Neural progenitor cell (in vitro differentiated cells): ENCODE results near the gene INMT.

ENCODE experiments used
- EZH2 ChIP-seq: fragments of 200-600 bp; sonication (generic); IDR thresholded peaks from 2 replicates; pipeline ENCODE4 v1.6.1; 2017; ENCODE audit warnings: antibody characterized with exemption, mild to moderate bottlenecking, moderate library complexity
- TF ChIP-seq, protein P1 (sequence below): fragments of 200-600 bp; sonication (generic); IDR thresholded peaks from 2 replicates; pipeline ENCODE4 v1.5.1; 2017; ENCODE audit warnings: antibody characterized with exemption, mild to moderate bottlenecking

- TF ChIP-seq, protein P1, sequence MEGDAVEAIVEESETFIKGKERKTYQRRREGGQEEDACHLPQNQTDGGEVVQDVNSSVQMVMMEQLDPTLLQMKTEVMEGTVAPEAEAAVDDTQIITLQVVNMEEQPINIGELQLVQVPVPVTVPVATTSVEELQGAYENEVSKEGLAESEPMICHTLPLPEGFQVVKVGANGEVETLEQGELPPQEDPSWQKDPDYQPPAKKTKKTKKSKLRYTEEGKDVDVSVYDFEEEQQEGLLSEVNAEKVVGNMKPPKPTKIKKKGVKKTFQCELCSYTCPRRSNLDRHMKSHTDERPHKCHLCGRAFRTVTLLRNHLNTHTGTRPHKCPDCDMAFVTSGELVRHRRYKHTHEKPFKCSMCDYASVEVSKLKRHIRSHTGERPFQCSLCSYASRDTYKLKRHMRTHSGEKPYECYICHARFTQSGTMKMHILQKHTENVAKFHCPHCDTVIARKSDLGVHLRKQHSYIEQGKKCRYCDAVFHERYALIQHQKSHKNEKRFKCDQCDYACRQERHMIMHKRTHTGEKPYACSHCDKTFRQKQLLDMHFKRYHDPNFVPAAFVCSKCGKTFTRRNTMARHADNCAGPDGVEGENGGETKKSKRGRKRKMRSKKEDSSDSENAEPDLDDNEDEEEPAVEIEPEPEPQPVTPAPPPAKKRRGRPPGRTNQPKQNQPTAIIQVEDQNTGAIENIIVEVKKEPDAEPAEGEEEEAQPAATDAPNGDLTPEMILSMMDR = no peak
- TF ChIP-seq EZH2 = no peak
These were observed 18.9 kb downstream of the INMT start for GRCh38 chr7:30770845-30771173.
